ENCODE measurements around the gene HTRA3.

The HTRA3 gene

GRCh38 chr4:8335848-8336247, 66.3 kb downstream of the HTRA3 start:
- H3K27ac ChIP-seq (replicated peaks): no peak overlapping the region
- TF ChIP-seq SPI1 (IDR thresholded peaks at IDR 0.05; ENCODE audit: borderline replicate concordance, low read depth): no peak
- TF ChIP-seq GABPA (IDR thresholded peaks at IDR 0.05; ENCODE audit: low read depth): no peak
- TF ChIP-seq REST (IDR thresholded peaks at IDR 0.05; ENCODE audit: insufficient replicate concordance, low read depth): no peak
- no peak for TF ChIP-seq POLR2AphosphoS5 (IDR thresholded peaks at IDR 0.05; ENCODE audit: low read depth)
- TF ChIP-seq CTCF (IDR thresholded peaks at IDR 0.05; ENCODE audit: insufficient read depth, low read length): no peak
- H3K27me3 ChIP-seq (ENCODE audit: insufficient read depth, poor library complexity, severe bottlenecking): no peaks in the 10 kb centered on the region
- no peak for DNase-seq (ENCODE audit: low read depth in 1 of 2, low spot score in 1 of 2)
- no peak overlapping the region for H3K4me3 ChIP-seq (replicated peaks; ENCODE audit: insufficient read depth, low read length)

- DNase-seq (ENCODE audit: low read depth in 1 of 2, low spot score in 1 of 2): peak; percentile 31 to 51
- peak overlapping the region; percentile 49 for H3K27ac ChIP-seq (replicated peaks)
- TF ChIP-seq CTCF (IDR thresholded peaks at IDR 0.05; ENCODE audit: insufficient read depth, low read length) (no peak), GABPA (IDR thresholded peaks at IDR 0.05; ENCODE audit: low read depth) (no peak), REST (IDR thresholded peaks at IDR 0.05; ENCODE audit: insufficient replicate concordance, low read depth) (no peak), POLR2AphosphoS5 (IDR thresholded peaks at IDR 0.05; ENCODE audit: low read depth) (no peak), SPI1 (IDR thresholded peaks at IDR 0.05; ENCODE audit: borderline replicate concordance, low read depth) (peak; percentile 47; the same call in 1 of the 2 replicates)
- H3K27me3 ChIP-seq (ENCODE audit: insufficient read depth, poor library complexity, severe bottlenecking): no peaks in the 10 kb centered on the region
- H3K4me3 ChIP-seq (replicated peaks; ENCODE audit: insufficient read depth, low read length): no peak overlapping the region
Observed at GRCh38 chr4:8336412-8337075, 67.0 kb downstream of the HTRA3 start.

GRCh38 chr4:8338351-8338961, 68.9 kb downstream of the HTRA3 start:
- H3K27ac ChIP-seq (replicated peaks): no peak overlapping the region
- H3K4me3 ChIP-seq (replicated peaks; ENCODE audit: insufficient read depth, low read length): no peak overlapping the region
- H3K27me3 ChIP-seq (ENCODE audit: insufficient read depth, poor library complexity, severe bottlenecking): no peaks in the 10 kb centered on the region
- peak; percentile 28; the same call in 1 of the 2 replicates for TF ChIP-seq SPI1 (IDR thresholded peaks at IDR 0.05; ENCODE audit: borderline replicate concordance, low read depth)
- TF ChIP-seq CTCF (IDR thresholded peaks at IDR 0.05; ENCODE audit: insufficient read depth, low read length): no peak
- no peak for DNase-seq (ENCODE audit: low read depth in 1 of 2, low spot score in 1 of 2)
